HEK293T (cell line): Measurements from ENCODE around the gene DARS1.

Experiments
- ARNT ChIP-seq: fragments of 450-650 bp; IDR thresholded peaks from 2 replicates; pipeline ENCODE4 v1.6.1; 2017; ENCODE audit warnings: mild to moderate bottlenecking
- BHLHE40 ChIP-seq: fragments of 450-650 bp; IDR thresholded peaks from 2 replicates; pipeline ENCODE4 v1.6.1; 2016; ENCODE audit warnings: mild to moderate bottlenecking, moderate library complexity, borderline replicate concordance
- FOXA1 ChIP-seq: fragments of 450-650 bp; IDR thresholded peaks from 2 replicates; pipeline ENCODE4 v1.6.1; 2016; ENCODE audit warnings: mild to moderate bottlenecking
- FOXK2 ChIP-seq: fragments of 450-650 bp; IDR thresholded peaks from 2 replicates; pipeline ENCODE4 v1.6.1; 2016; ENCODE audit warnings: mild to moderate bottlenecking
- FOXM1 ChIP-seq: fragments of 450-650 bp; IDR thresholded peaks from 2 replicates; pipeline ENCODE4 v1.6.1; 2017; ENCODE audit warnings: mild to moderate bottlenecking, borderline replicate concordance
- HDGF ChIP-seq: fragments of 450-650 bp; IDR thresholded peaks from 2 replicates; pipeline ENCODE4 v1.6.1; 2017; ENCODE audit warnings: antibody characterized with exemption, borderline replicate concordance
- L3MBTL2 ChIP-seq: fragments of 450-650 bp; conservative IDR thresholded peaks from 2 replicates; pipeline ENCODE4 v1.6.1; 2016; ENCODE audit warnings: mild to moderate bottlenecking
- LEF1 ChIP-seq: fragments of 450-650 bp; IDR thresholded peaks from 2 replicates; pipeline ENCODE4 v1.6.1; 2017; ENCODE audit warnings: mild to moderate bottlenecking, borderline replicate concordance
- NFRKB ChIP-seq: fragments of 450-650 bp; IDR thresholded peaks from 2 replicates; pipeline ENCODE4 v1.6.1; 2016; ENCODE audit warnings: mild to moderate bottlenecking, moderate library complexity
- SP1 ChIP-seq: fragments of 450-650 bp; IDR thresholded peaks from 2 replicates; pipeline ENCODE4 v1.6.1; 2017
- SUZ12 ChIP-seq: fragments of 450-650 bp; IDR thresholded peaks from 2 replicates; pipeline ENCODE4 v1.6.1; 2016; ENCODE audit warnings: mild to moderate bottlenecking
- TARDBP ChIP-seq: fragments of 450-650 bp; IDR thresholded peaks from 2 replicates; pipeline ENCODE4 v1.6.1; 2016
- ZNF384 ChIP-seq: fragments of 450-650 bp; IDR thresholded peaks from 2 replicates; pipeline ENCODE4 v1.6.1; 2016
- TF ChIP-seq, protein P1 (sequence below): fragments of 450-650 bp; IDR thresholded peaks from 2 replicates; pipeline ENCODE4 v1.6.1; 2016

GRCh38 chr2:136024185-136024584 is 38.8 kb upstream of the DARS1 start:
- TF ChIP-seq SP1 (no peak), FOXK2 (no peak), TARDBP (no peak), LEF1 (no peak), FOXM1 (no peak), HDGF (no peak), ARNT (no peak), FOXA1 (no peak), NFRKB (no peak), BHLHE40 (no peak), SUZ12 (no peak), ZNF384 (no peak), L3MBTL2 (no peak)
- TF ChIP-seq, protein P1, sequence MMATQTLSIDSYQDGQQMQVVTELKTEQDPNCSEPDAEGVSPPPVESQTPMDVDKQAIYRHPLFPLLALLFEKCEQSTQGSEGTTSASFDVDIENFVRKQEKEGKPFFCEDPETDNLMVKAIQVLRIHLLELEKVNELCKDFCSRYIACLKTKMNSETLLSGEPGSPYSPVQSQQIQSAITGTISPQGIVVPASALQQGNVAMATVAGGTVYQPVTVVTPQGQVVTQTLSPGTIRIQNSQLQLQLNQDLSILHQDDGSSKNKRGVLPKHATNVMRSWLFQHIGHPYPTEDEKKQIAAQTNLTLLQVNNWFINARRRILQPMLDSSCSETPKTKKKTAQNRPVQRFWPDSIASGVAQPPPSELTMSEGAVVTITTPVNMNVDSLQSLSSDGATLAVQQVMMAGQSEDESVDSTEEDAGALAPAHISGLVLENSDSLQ: no peak
